GM23248 (cell line): ENCODE data around the gene LIME1.

Experiments used
- EZH2 ChIP-seq: fragments of 200-600 bp; sonication (generic); IDR thresholded peaks from 2 replicates; pipeline ENCODE4 v1.6.1; 2018; ENCODE audit warnings: antibody characterized with exemption, mild to moderate bottlenecking; ENCODE audit not compliant: insufficient read depth, poor library complexity, severe bottlenecking
- EZH2phosphoT487 ChIP-seq: fragments of 200-600 bp; sonication (generic); IDR thresholded peaks from 2 replicates; pipeline ENCODE4 v1.6.1; 2018; ENCODE audit warnings: antibody characterized with exemption, moderate library complexity, mild to moderate bottlenecking, low read depth; ENCODE audit not compliant: insufficient read depth

- TF ChIP-seq EZH2 (no peak), EZH2phosphoT487 (no peak)
Measured at GRCh38 chr20:63747622-63748069, 11.2 kb downstream of the LIME1 start.
